Neural cell (in vitro differentiated cells): ENCODE data around the gene CTRB2. TPM values are rescaled to one million over a fixed set of nuclear protein-coding genes. Genes with fewer than 3 reads are reported as not detected.
"Not testable (repeated sequence)": the region's sequence is repeated elsewhere in the genome, so short reads cannot be mapped to it uniquely, and the experiment has no call there.

ENCODE experiments used
- H2AFZ ChIP-seq: fragments of 200-600, 300-800 bp; sonication (generic), shearing (Covaris generic); 2 replicates; pipeline ENCODE4 v1.6.0; 2014; ENCODE audit warnings: low read depth, mild to moderate bottlenecking, antibody characterized with exemption, low read length, moderate library complexity
- H3F3A ChIP-seq: fragments of 200-600 bp; shearing (Covaris generic); 2 replicates; pipeline ENCODE4 v1.6.1; 2016; ENCODE audit warnings: mild to moderate bottlenecking, moderate library complexity, mixed read lengths, antibody characterized with exemption, low read length; ENCODE audit not compliant: insufficient read depth, poor library complexity, severe bottlenecking
- H3K27ac ChIP-seq: fragments of 200-600, 300-800 bp; sonication (generic), shearing (Covaris generic); 2 replicates; pipeline ENCODE4 v1.5.1; 2014; ENCODE audit warnings: mild to moderate bottlenecking, low read length, moderate library complexity
- H3K27me3 ChIP-seq: fragments of 300-800, 200-600 bp; sonication (generic), shearing (Covaris generic); 2 replicates; pipeline ENCODE4 v1.6.0; 2014; ENCODE audit warnings: mild to moderate bottlenecking, low read depth, low read length, moderate library complexity; ENCODE audit not compliant: insufficient read depth
- H3K36me3 ChIP-seq: fragments of 300-800, 200-600 bp; sonication (generic), shearing (Covaris generic); 2 replicates; pipeline ENCODE4 v1.5.1; 2014; ENCODE audit warnings: mild to moderate bottlenecking, antibody characterized with exemption, low read length, moderate library complexity; ENCODE audit not compliant: insufficient read depth
- H3K4me2 ChIP-seq: fragments of 300-800, 200-600 bp; sonication (generic), shearing (Covaris generic); 2 replicates; pipeline ENCODE4 v1.6.0; 2014; ENCODE audit warnings: mild to moderate bottlenecking, low read length
- H3K4me3 ChIP-seq: fragments of 300-800, 200-600 bp; sonication (generic), shearing (Covaris generic); 2 replicates; pipeline ENCODE4 v1.5.1; 2014; ENCODE audit warnings: mild to moderate bottlenecking, low read length, moderate library complexity
- H3K79me2 ChIP-seq: fragments of 200-600 bp; shearing (Covaris generic); replicated peaks from 2 replicates; pipeline ENCODE4 v1.6.0; 2014; ENCODE audit warnings: mild to moderate bottlenecking, low read length, moderate library complexity; ENCODE audit not compliant: insufficient read depth
- H3K9ac ChIP-seq: fragments of 300-800, 200-600 bp; sonication (generic), shearing (Covaris generic); 2 replicates; pipeline ENCODE4 v1.6.1; 2016; ENCODE audit warnings: mild to moderate bottlenecking, low read length, mixed read lengths
- H3K9me2 ChIP-seq: fragments of 200-600 bp; shearing (Covaris generic); 2 replicates; pipeline ENCODE4 v1.6.1; 2016; ENCODE audit warnings: mild to moderate bottlenecking, low read length, mixed read lengths; ENCODE audit not compliant: insufficient read depth
- H3K9me3 ChIP-seq: fragments of 200-600, 300-800 bp; sonication (generic), shearing (Covaris generic); 2 replicates; pipeline ENCODE4 v1.6.1; 2016; ENCODE audit warnings: mild to moderate bottlenecking, mixed run types, low read length, moderate library complexity, mixed read lengths
- H4K20me1 ChIP-seq: fragments of 200-600 bp; shearing (Covaris generic); 2 replicates; pipeline ENCODE4 v1.6.1; 2016; ENCODE audit warnings: mild to moderate bottlenecking, mixed run types; ENCODE audit not compliant: insufficient read depth
- CTCF ChIP-seq: fragments of 450-650 bp; IDR thresholded peaks from 2 replicates; pipeline ENCODE4 v1.5.1; 2014; ENCODE audit warnings: antibody characterized with exemption, mild to moderate bottlenecking, moderate library complexity; ENCODE audit not compliant: poor library complexity, severe bottlenecking
- EP300 ChIP-seq: fragments of 450-650 bp; conservative IDR thresholded peaks from 2 replicates; pipeline ENCODE4 v1.6.1; 2014; ENCODE audit warnings: antibody characterized with exemption, mild to moderate bottlenecking, moderate library complexity; ENCODE audit not compliant: poor library complexity, severe bottlenecking
- EZH2 ChIP-seq: fragments of 200-600, 300-800 bp; shearing (Covaris generic), sonication (generic); IDR thresholded peaks from 2 replicates; pipeline ENCODE4 v1.6.1; 2014; ENCODE audit warnings: antibody characterized with exemption, low read length, borderline replicate concordance, mild to moderate bottlenecking; ENCODE audit not compliant: insufficient read depth, poor library complexity, severe bottlenecking
- MXI1 ChIP-seq: fragments of 450-650 bp; conservative IDR thresholded peaks from 2 replicates; pipeline ENCODE4 v1.6.1; 2014; ENCODE audit warnings: antibody characterized with exemption, mild to moderate bottlenecking; ENCODE audit not compliant: poor library complexity, severe bottlenecking
- POLR2AphosphoS5 ChIP-seq: IDR thresholded peaks from 2 replicates; pipeline ENCODE4 v1.6.1; 2012
- RAD21 ChIP-seq: fragments of 450-650 bp; conservative IDR thresholded peaks from 2 replicates; pipeline ENCODE4 v1.6.1; 2014; ENCODE audit warnings: antibody characterized with exemption, mild to moderate bottlenecking, moderate library complexity
- REST ChIP-seq: IDR thresholded peaks from 2 replicates; pipeline ENCODE4 v1.6.1; 2012; ENCODE audit warnings: borderline replicate concordance
- SMC3 ChIP-seq: fragments of 450-650 bp; conservative IDR thresholded peaks from 2 replicates; pipeline ENCODE4 v1.6.1; 2014; ENCODE audit warnings: antibody characterized with exemption, mild to moderate bottlenecking, moderate library complexity; ENCODE audit not compliant: poor library complexity
- TAF1 ChIP-seq: IDR thresholded peaks from 2 replicates; pipeline ENCODE4 v1.6.1; 2012; ENCODE audit warnings: low read depth
- polyA plus RNA-seq: library from polyadenylated mRNA; depleted of rRNA; stranded (reverse); fragments of >200 nt; gene quantifications from 2 replicates; pipeline ENCODE4 v1.2.3, GENCODE V29; 2014

CTRB2 gene
- polyA plus RNA-seq, 1 donor from 2014 or later, result not detected

GRCh38 chr16:75208242-75208825, 1.4 kb upstream of the CTRB2 start:
- Histone ChIP-seq H3K9ac (no peak overlapping the region), H3K9me2 (no peaks in the 10 kb centered on the region), H3K9me3 (no peaks in the 10 kb centered on the region), H4K20me1 (no peaks in the 10 kb centered on the region), H3K79me2 (no peaks in the 10 kb centered on the region), H3K4me3 (no peak overlapping the region), H3K4me2 (no peak overlapping the region), H3K36me3 (no peaks in the 10 kb centered on the region), H2AFZ (no peak overlapping the region), H3K27me3 (no peaks in the 10 kb centered on the region), H3F3A (no peaks in the 10 kb centered on the region), H3K27ac (no peak overlapping the region)
- TF ChIP-seq EP300 (no peak), POLR2AphosphoS5 (no peak), RAD21 (no peak), CTCF (no peak), TAF1 (no peak), EZH2 (no peak)

DNA sequence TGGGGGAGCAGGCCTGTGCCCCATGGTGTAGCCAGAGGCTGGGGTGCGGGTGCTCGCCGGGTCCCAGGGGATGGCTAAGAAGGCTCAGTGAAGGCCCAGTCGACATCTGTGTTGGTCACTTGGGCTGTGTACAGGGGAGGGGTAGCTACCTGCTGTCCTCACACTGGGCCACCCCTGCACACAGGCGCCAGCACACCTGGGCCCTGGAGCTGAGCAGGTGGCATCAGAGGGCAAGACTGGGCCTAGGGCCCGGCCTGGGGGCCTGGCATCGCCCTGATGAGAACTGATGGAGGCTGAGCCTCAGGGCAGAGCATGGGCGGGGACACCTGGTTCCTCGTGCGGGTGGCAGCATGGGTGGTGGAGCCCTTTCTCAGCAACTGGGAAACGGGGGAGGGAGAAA, 870 bp upstream of the CTRB2 start:
- Histone ChIP-seq H3K9ac (no peak overlapping the region), H3K27ac (no peak overlapping the region), H3K9me3 (no peaks in the 10 kb centered on the region), H3K9me2 (no peaks in the 10 kb centered on the region), H3K79me2 (no peaks in the 10 kb centered on the region), H3F3A (no peaks in the 10 kb centered on the region), H4K20me1 (no peaks in the 10 kb centered on the region), H3K27me3 (no peaks in the 10 kb centered on the region), H3K4me3 (no peak overlapping the region), H3K4me2 (no peak overlapping the region), H2AFZ (no peak overlapping the region), H3K36me3 (no peaks in the 10 kb centered on the region)
- TF ChIP-seq SMC3, result no peak
- no peak for TF ChIP-seq REST
- TF ChIP-seq POLR2AphosphoS5, result no peak
- TF ChIP-seq MXI1, result no peak
- no peak for TF ChIP-seq TAF1
- TF ChIP-seq RAD21, result no peak
- no peak for TF ChIP-seq CTCF
- TF ChIP-seq EZH2, result no peak
- TF ChIP-seq EP300, result no peak

- not testable (repeated sequence) for H3K36me3 ChIP-seq, H3K79me2 ChIP-seq, H3F3A ChIP-seq, H3K4me2 ChIP-seq, H3K27ac ChIP-seq, H3K9me2 ChIP-seq, H3K9ac ChIP-seq, H2AFZ ChIP-seq, H3K27me3 ChIP-seq, H3K9me3 ChIP-seq, H4K20me1 ChIP-seq, H3K4me3 ChIP-seq
Observed at GRCh38 chr16:75205961-75206748, 806 bp downstream of the CTRB2 start.

DNA sequence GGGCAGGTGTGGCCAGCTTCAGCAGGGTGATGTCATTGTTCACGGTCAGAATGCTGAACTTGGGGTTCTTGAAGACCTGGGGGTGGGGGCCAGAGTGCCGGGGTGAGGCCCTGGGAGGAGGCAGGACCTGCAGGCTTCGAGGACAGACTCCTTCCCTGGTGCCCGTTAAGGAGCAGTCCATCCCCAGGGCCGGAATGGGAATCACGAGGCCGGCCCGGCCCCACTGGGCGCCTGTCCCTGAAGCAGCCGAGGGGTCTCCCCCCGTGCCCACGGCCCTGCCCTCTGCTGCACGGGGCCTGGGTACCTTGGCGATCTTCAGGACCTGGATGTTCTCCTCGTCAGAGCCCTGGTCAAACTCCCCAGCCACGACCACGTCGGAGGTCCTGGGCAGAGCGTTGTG, 1.5 kb downstream of the CTRB2 start:
- not testable (repeated sequence) for H3K4me3 ChIP-seq, H3K36me3 ChIP-seq, H3K79me2 ChIP-seq, H3K9me2 ChIP-seq, H3K27ac ChIP-seq, H3K9ac ChIP-seq, H3K27me3 ChIP-seq, H3K9me3 ChIP-seq, H4K20me1 ChIP-seq, H2AFZ ChIP-seq, H3F3A ChIP-seq, H3K4me2 ChIP-seq
